GM12878 (cell line): ENCODE measurements around the gene ZNF624.
"Not testable (repeated sequence)": the region's sequence is repeated elsewhere in the genome, so short reads cannot be mapped to it uniquely, and the experiment has no call there.

Experiments
- CHD1 ChIP-seq: IDR thresholded peaks from 2 replicates; pipeline ENCODE4 v1.6.1; 2012; ENCODE audit warnings: low read depth, low read length, improper control_type of control experiment
- EZH2 ChIP-seq: IDR thresholded peaks from 2 replicates; pipeline ENCODE4 v1.6.1; 2012; ENCODE audit warnings: low read depth, mild to moderate bottlenecking, control low read depth, inconsistent platforms, low read length, borderline replicate concordance; ENCODE audit not compliant: control insufficient read depth
- GABPA ChIP-seq: IDR thresholded peaks from 2 replicates; pipeline ENCODE4 v1.6.1; 2014; ENCODE audit warnings: antibody characterized with exemption, low read depth, mild to moderate bottlenecking, inconsistent platforms
- KAT2A ChIP-seq: conservative IDR thresholded peaks from 2 replicates; pipeline ENCODE4 v1.6.1; 2011; ENCODE audit warnings: low read depth, low read length; ENCODE audit not compliant: control insufficient read depth
- MTA2 ChIP-seq: fragments of 450-650 bp; IDR thresholded peaks from 2 replicates; pipeline ENCODE4 v1.6.1; 2016; ENCODE audit warnings: low read depth, mild to moderate bottlenecking, moderate library complexity
- MYC ChIP-seq: IDR thresholded peaks from 2 replicates; pipeline ENCODE4 v1.6.1; 2011; ENCODE audit warnings: mild to moderate bottlenecking, low read length, moderate library complexity, inconsistent platforms; ENCODE audit not compliant: insufficient read depth, insufficient replicate concordance, insufficient read length, severe bottlenecking
- PAX8 ChIP-seq: fragments of 450-650 bp; IDR thresholded peaks from 2 replicates; pipeline ENCODE4 v1.6.1; 2017; ENCODE audit warnings: mild to moderate bottlenecking, moderate library complexity
- POLR2A ChIP-seq: IDR thresholded peaks from 2 replicates; pipeline ENCODE4 v1.6.1; 2011; ENCODE audit warnings: low read depth, mild to moderate bottlenecking, low read length
- POU2F2 ChIP-seq: IDR thresholded peaks from 3 replicates; pipeline ENCODE4 v1.6.1; 2011; ENCODE audit warnings: low read depth, mild to moderate bottlenecking, low read length, borderline replicate concordance
- SREBF2 ChIP-seq: IDR thresholded peaks from 2 replicates; pipeline ENCODE4 v1.6.1; 2012; ENCODE audit warnings: mild to moderate bottlenecking, low read length
- TARDBP ChIP-seq: IDR thresholded peaks from 2 replicates; pipeline ENCODE4 v1.6.1; 2016; ENCODE audit warnings: borderline replicate concordance
- TF ChIP-seq, protein P1 (sequence below): fragments of 450-650 bp; conservative IDR thresholded peaks from 2 replicates; pipeline ENCODE4 v1.6.1; 2017; ENCODE audit warnings: mild to moderate bottlenecking, moderate library complexity
- TF ChIP-seq, protein P2 (sequence below): fragments of 450-650 bp; IDR thresholded peaks from 2 replicates; pipeline ENCODE4 v1.6.1; 2016; ENCODE audit warnings: mild to moderate bottlenecking, moderate library complexity, borderline replicate concordance
- TF ChIP-seq, protein P3 (sequence below), 3 experiments: IDR thresholded peaks in 2 of 3; conservative IDR thresholded peaks in 1 of 3; 2 replicates each; pipeline ENCODE4 v1.5.1; 2011; ENCODE audit warnings: low read depth in 3 of 3, low read length in 3 of 3, mild to moderate bottlenecking in 3 of 3, control low read depth in 2 of 3, moderate library complexity in 2 of 3, inconsistent platforms in 1 of 3, mixed read lengths in 1 of 3; ENCODE audit not compliant: control insufficient read depth in 2 of 3, insufficient read depth in 1 of 3; ENCODE audit errors: extremely low read depth in 1 of 3

DNA sequence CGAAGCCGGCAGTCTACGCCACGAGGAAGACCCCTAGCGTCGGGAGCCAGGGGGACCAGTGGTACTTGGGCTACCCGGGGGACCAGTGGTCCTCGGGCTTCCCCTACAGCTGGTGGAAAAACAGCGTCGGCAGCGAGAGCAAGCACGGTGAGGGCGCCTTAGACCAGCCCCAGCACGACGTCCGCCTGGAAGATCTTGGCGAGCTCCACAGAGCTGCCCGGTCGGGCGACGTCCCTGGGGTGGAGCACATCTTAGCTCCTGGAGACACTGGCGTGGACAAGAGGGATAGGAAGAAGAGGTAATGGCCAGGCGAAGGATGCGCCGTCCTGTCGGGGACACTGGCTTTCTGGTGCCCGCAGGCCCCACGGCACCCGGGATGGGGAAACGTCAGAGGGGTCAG is 36.8 kb upstream of the ZNF624 start:
- TF ChIP-seq MTA2, GABPA, EZH2, PAX8, TARDBP, CHD1, POLR2A, KAT2A, MYC, SREBF2, POU2F2: not testable (repeated sequence)
- TF ChIP-seq, protein P1, sequence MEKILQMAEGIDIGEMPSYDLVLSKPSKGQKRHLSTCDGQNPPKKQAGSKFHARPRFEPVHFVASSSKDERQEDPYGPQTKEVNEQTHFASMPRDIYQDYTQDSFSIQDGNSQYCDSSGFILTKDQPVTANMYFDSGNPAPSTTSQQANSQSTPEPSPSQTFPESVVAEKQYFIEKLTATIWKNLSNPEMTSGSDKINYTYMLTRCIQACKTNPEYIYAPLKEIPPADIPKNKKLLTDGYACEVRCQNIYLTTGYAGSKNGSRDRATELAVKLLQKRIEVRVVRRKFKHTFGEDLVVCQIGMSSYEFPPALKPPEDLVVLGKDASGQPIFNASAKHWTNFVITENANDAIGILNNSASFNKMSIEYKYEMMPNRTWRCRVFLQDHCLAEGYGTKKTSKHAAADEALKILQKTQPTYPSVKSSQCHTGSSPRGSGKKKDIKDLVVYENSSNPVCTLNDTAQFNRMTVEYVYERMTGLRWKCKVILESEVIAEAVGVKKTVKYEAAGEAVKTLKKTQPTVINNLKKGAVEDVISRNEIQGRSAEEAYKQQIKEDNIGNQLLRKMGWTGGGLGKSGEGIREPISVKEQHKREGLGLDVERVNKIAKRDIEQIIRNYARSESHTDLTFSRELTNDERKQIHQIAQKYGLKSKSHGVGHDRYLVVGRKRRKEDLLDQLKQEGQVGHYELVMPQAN, result not testable (repeated sequence)
- TF ChIP-seq, protein P2, sequence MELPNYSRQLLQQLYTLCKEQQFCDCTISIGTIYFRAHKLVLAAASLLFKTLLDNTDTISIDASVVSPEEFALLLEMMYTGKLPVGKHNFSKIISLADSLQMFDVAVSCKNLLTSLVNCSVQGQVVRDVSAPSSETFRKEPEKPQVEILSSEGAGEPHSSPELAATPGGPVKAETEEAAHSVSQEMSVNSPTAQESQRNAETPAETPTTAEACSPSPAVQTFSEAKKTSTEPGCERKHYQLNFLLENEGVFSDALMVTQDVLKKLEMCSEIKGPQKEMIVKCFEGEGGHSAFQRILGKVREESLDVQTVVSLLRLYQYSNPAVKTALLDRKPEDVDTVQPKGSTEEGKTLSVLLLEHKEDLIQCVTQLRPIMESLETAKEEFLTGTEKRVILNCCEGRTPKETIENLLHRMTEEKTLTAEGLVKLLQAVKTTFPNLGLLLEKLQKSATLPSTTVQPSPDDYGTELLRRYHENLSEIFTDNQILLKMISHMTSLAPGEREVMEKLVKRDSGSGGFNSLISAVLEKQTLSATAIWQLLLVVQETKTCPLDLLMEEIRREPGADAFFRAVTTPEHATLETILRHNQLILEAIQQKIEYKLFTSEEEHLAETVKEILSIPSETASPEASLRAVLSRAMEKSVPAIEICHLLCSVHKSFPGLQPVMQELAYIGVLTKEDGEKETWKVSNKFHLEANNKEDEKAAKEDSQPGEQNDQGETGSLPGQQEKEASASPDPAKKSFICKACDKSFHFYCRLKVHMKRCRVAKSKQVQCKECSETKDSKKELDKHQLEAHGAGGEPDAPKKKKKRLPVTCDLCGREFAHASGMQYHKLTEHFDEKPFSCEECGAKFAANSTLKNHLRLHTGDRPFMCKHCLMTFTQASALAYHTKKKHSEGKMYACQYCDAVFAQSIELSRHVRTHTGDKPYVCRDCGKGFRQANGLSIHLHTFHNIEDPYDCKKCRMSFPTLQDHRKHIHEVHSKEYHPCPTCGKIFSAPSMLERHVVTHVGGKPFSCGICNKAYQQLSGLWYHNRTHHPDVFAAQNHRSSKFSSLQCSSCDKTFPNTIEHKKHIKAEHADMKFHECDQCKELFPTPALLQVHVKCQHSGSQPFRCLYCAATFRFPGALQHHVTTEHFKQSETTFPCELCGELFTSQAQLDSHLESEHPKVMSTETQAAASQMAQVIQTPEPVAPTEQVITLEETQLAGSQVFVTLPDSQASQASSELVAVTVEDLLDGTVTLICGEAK, result not testable (repeated sequence)
- TF ChIP-seq, protein P3, sequence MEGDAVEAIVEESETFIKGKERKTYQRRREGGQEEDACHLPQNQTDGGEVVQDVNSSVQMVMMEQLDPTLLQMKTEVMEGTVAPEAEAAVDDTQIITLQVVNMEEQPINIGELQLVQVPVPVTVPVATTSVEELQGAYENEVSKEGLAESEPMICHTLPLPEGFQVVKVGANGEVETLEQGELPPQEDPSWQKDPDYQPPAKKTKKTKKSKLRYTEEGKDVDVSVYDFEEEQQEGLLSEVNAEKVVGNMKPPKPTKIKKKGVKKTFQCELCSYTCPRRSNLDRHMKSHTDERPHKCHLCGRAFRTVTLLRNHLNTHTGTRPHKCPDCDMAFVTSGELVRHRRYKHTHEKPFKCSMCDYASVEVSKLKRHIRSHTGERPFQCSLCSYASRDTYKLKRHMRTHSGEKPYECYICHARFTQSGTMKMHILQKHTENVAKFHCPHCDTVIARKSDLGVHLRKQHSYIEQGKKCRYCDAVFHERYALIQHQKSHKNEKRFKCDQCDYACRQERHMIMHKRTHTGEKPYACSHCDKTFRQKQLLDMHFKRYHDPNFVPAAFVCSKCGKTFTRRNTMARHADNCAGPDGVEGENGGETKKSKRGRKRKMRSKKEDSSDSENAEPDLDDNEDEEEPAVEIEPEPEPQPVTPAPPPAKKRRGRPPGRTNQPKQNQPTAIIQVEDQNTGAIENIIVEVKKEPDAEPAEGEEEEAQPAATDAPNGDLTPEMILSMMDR (IDR thresholded peaks at IDR 0.05 in 2 of 3, conservative IDR thresholded peaks at IDR 0.05 in 1 of 3; ENCODE audit: control insufficient read depth in 2 of 3, extremely low read depth in 1 of 3, insufficient read depth in 1 of 3, low read depth in 3 of 3, low read length in 3 of 3), result not testable (repeated sequence)
